ENCODE measurements around the gene C2orf92. TPM values are rescaled to one million over a fixed set of nuclear protein-coding genes. Genes with fewer than 3 reads are reported as not detected.

Gene C2orf92
- total and polyA plus RNA-seq, 2 donors (not counting 3 experiments of a cell fraction or from before 2014, with no cell fraction given): 1.8 to 7.9 TPM

DNA sequence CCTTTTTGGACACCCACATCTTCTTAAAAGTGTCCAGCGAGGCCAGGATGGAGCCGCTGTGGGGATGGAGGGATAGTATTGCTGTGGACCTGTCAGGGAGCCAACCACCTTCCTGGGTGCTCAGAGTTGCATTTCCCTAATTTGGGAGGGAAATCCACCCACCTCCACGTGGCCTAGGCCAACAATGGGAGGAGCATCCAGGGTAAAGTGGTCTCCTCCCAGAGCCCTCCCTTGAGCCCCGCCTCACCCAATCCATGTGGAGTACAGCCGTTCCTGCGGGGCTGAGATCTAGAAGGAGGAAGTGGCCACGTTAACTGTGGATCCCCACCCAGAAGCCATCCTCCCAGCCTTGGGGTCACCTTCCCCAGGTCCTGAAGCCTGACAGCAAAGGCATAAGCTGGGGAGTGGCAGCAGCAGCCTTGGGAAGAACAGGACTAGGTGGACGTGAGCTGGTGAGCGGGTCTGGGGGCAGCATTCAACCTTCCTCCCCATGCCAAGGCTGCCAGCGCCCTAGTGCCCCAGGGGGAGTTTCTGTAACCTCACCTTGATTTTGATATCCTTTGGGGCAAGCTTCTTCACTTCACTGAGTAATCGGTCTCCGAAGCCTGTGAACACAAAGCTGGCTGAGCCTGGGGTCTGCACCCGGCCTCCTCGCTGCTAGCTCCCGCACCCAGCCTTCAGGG lies 12.5 kb upstream of the C2orf92 start:
- ChIA-PET CTCF (no interaction called here), POLR2A (no interaction called here)
- no peak for FAIRE-seq
- intact Hi-C loops (cut with micrococcal nuclease) (no loop called here), dilution Hi-C loops (cut with MboI; ENCODE audit: extremely low pct_ligation_motif_present, low sequenced_read_pairs) (no loop called here)
- Histone ChIP-seq H3K4me1 (ENCODE audit: control insufficient read depth, extremely low read depth, insufficient read depth, low read length) (peaks cover 8% of the 10 kb centered on the region), H3K9me3 (replicated peaks; ENCODE audit: control insufficient read depth, insufficient read depth, low read length) (no peaks in the 10 kb centered on the region), H3K9ac (replicated peaks; ENCODE audit: extremely low read depth, insufficient read depth, low read length) (no peak overlapping the region), H3K4me3 (replicated peaks in 1 of 3; ENCODE audit: insufficient read depth in 1 of 3, low read depth in 1 of 3, low read length in 3 of 3) (no peak overlapping the region), H4K20me1 (replicated peaks; ENCODE audit: control insufficient read depth, extremely low read depth, insufficient read depth, low read length) (no peaks in the 10 kb centered on the region), H3K36me3 (ENCODE audit: control insufficient read depth in 2 of 2, extremely low read depth in 1 of 2, insufficient read depth in 2 of 2, low read length in 2 of 2) (peaks cover 0 to 20% of the 10 kb centered on the region in 2 experiments), H2AFZ (ENCODE audit: low read depth, low read length) (no peak overlapping the region), H3K27me3 (ENCODE audit: control insufficient read depth in 2 of 2, insufficient read depth in 2 of 2, low read length in 2 of 2) (no peaks in the 10 kb centered on the region), H3K9me1 (replicated peaks; ENCODE audit: control insufficient read depth, extremely low read depth, insufficient read depth, low read length) (no peaks in the 10 kb centered on the region), H3K4me2 (ENCODE audit: insufficient read depth, low read length) (no peak overlapping the region), H3K27ac (ENCODE audit: insufficient read depth, low read depth, low read length) (no peak overlapping the region), H3K79me2 (ENCODE audit: control insufficient read depth, insufficient read depth, low read length) (peaks cover 8% of the 10 kb centered on the region)
- DNase-seq (ENCODE audit: low read depth, low spot score): no peak
- BruUV-seq (replicated peaks): no TSS peak
- TF ChIP-seq, protein P1, sequence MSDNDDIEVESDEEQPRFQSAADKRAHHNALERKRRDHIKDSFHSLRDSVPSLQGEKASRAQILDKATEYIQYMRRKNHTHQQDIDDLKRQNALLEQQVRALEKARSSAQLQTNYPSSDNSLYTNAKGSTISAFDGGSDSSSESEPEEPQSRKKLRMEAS (IDR thresholded peaks at IDR 0.05; ENCODE audit: insufficient read depth, insufficient read length): no peak
- TF ChIP-seq POLR2A (IDR thresholded peaks at IDR 0.05; ENCODE audit: low read depth, low read length) (no peak), FOS (IDR thresholded peaks at IDR 0.05; ENCODE audit: borderline replicate concordance, insufficient read depth, low read length) (no peak), POLR2AphosphoS5 (IDR thresholded peaks at IDR 0.05; ENCODE audit: insufficient read depth, low read depth, low read length) (no peak)

DNA sequence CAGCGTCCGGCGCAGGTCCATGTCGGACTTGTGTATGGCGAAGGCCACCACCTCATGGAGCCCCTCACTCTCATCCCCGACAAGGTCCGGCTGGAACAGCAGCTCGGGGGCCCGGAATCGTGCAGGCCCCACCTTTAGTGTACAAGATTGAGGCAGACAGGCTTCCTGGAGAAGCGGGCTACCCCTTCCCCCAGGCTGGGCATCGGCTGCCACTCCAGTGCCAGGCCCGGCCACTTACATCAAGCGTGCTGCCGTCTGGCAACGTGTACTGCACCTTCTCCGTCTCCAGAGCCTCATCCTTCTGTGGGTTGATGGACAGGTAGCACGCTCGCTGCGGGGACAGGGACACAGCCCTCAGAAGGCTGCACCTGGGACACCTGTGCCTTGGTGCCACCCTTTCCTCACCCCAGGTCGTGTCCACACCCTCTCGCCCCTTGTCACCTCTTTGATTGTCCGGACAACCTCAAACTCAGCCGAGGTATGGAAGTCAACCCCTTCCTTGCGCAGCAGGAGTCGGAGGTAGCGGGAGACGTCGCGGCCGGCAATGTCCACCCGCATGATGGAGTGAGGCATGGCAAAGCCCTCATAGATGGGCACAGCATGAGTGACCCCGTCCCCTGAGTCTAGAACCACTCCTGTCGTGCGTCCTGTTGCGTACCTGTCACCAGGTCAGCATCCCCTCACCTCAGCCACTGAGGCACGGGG lies 11.4 kb upstream of the C2orf92 start:
- no peaks in the 10 kb centered on the region for H4K20me1 ChIP-seq (replicated peaks; ENCODE audit: control insufficient read depth, extremely low read depth, insufficient read depth, low read length)
- H3K27me3 ChIP-seq (ENCODE audit: control insufficient read depth in 2 of 2, insufficient read depth in 2 of 2, low read length in 2 of 2): no peaks in the 10 kb centered on the region
- ChIA-PET POLR2A (no interaction called here), CTCF (no interaction called here)
- H3K4me2 ChIP-seq (ENCODE audit: insufficient read depth, low read length): no peak overlapping the region
- TF ChIP-seq FOS (IDR thresholded peaks at IDR 0.05; ENCODE audit: borderline replicate concordance, insufficient read depth, low read length) (no peak), POLR2AphosphoS5 (IDR thresholded peaks at IDR 0.05; ENCODE audit: insufficient read depth, low read depth, low read length) (peak; percentile 11)
- FAIRE-seq (no peak), DNase-seq (ENCODE audit: low read depth, low spot score) (no peak)
- intact Hi-C loops (cut with micrococcal nuclease) (no loop called here), dilution Hi-C loops (cut with MboI; ENCODE audit: extremely low pct_ligation_motif_present, low sequenced_read_pairs) (no loop called here)
- H3K9ac ChIP-seq (replicated peaks; ENCODE audit: extremely low read depth, insufficient read depth, low read length): no peak overlapping the region
- H3K79me2 ChIP-seq (ENCODE audit: control insufficient read depth, insufficient read depth, low read length): peaks cover 13% of the 10 kb centered on the region
- H3K9me1 ChIP-seq (replicated peaks; ENCODE audit: control insufficient read depth, extremely low read depth, insufficient read depth, low read length): no peaks in the 10 kb centered on the region
- no peak overlapping the region for H2AFZ ChIP-seq (ENCODE audit: low read depth, low read length)
- H3K4me3 ChIP-seq (replicated peaks in 1 of 3; ENCODE audit: insufficient read depth in 1 of 3, low read depth in 1 of 3, low read length in 3 of 3): no peak overlapping the region
- peaks cover 18% of the 10 kb centered on the region for H3K4me1 ChIP-seq (ENCODE audit: control insufficient read depth, extremely low read depth, insufficient read depth, low read length)
- no peak overlapping the region for H3K27ac ChIP-seq (ENCODE audit: insufficient read depth, low read depth, low read length)
- H3K9me3 ChIP-seq (replicated peaks; ENCODE audit: control insufficient read depth, insufficient read depth, low read length): no peaks in the 10 kb centered on the region
- no TSS peak for BruUV-seq (replicated peaks)
- peaks cover 0 to 20% of the 10 kb centered on the region in 2 experiments for H3K36me3 ChIP-seq (ENCODE audit: control insufficient read depth in 2 of 2, extremely low read depth in 1 of 2, insufficient read depth in 2 of 2, low read length in 2 of 2)

Data from endothelial cell of umbilical vein (primary cell).